ENCODE results near the gene ANO6.
"Not testable (repeated sequence)": the region's sequence is repeated elsewhere in the genome, so short reads cannot be mapped to it uniquely, and the experiment has no call there.

Gene ANO6

GRCh38 chr12:45242180-45242579 lies 26.3 kb downstream of the ANO6 start:
- no peak for DNase-seq

- no peak for DNase-seq
Measured at GRCh38 chr12:45243963-45244362, 28.1 kb downstream of the ANO6 start.

- DNase-seq: no peak
Measured at GRCh38 chr12:45244561-45245343, 28.9 kb downstream of the ANO6 start.

- DNase-seq: no peak
Measured at GRCh38 chr12:45246236-45246635, 30.3 kb downstream of the ANO6 start.

GRCh38 chr12:45247589-45247988 lies 31.7 kb downstream of the ANO6 start:
- DNase-seq: no peak

GRCh38 chr12:45248095-45248494 lies 32.2 kb downstream of the ANO6 start:
- no peak for DNase-seq

- DNase-seq: no peak
Measured at GRCh38 chr12:45254254-45254653, 38.4 kb downstream of the ANO6 start.

GRCh38 chr12:45256721-45257120 lies 40.8 kb downstream of the ANO6 start:
- no peak for DNase-seq

GRCh38 chr12:45257185-45257930 lies 41.5 kb downstream of the ANO6 start:
- DNase-seq: no peak

- DNase-seq: no peak
Measured at GRCh38 chr12:45259675-45260074, 43.8 kb downstream of the ANO6 start.

GRCh38 chr12:45260104-45260815 lies 44.4 kb downstream of the ANO6 start:
- no peak for DNase-seq

- DNase-seq: no peak
Measured at GRCh38 chr12:45260854-45261253, 45.0 kb downstream of the ANO6 start.

- DNase-seq: not testable (repeated sequence)
Measured at GRCh38 chr12:45262185-45262584, 46.3 kb downstream of the ANO6 start.

- DNase-seq: no peak
Measured at GRCh38 chr12:45263587-45263986, 47.7 kb downstream of the ANO6 start.

GRCh38 chr12:45268672-45269411 lies 52.9 kb downstream of the ANO6 start:
- peak; percentile 13 for DNase-seq

- peak; percentile 13 for DNase-seq
Measured at GRCh38 chr12:45269412-45269751, 53.5 kb downstream of the ANO6 start.

GRCh38 chr12:45270951-45271350 lies 55.1 kb downstream of the ANO6 start:
- no peak for DNase-seq

- DNase-seq: no peak
Measured at GRCh38 chr12:45273717-45274271, 57.9 kb downstream of the ANO6 start.

- DNase-seq: no peak
Measured at GRCh38 chr12:45276154-45276755, 60.4 kb downstream of the ANO6 start.

GRCh38 chr12:45278447-45278846 lies 62.6 kb downstream of the ANO6 start:
- DNase-seq: no peak

GRCh38 chr12:45279931-45280830 lies 64.3 kb downstream of the ANO6 start:
- DNase-seq: no peak
